Activated CD8-positive, alpha-beta memory T cell treated with anti-CD3 and anti-CD28 coated beads for 36 hours (primary cell): ENCODE measurements around the gene CFAP410. TPM values are rescaled to one million over a fixed set of nuclear protein-coding genes. Genes with fewer than 3 reads are reported as not detected.

ENCODE experiments used
- CTCF ChIA-PET: fragments of 350-600 bp; sonication (Branson Sonifier 250); formaldehyde crosslinking; loops from one replicate; lab custom pipeline; 2021; ENCODE audit warnings: antibody characterized with exemption; lab: Charles Lee
- POLR2A ChIA-PET: fragments of 350-600 bp; sonication (Branson Sonifier 250); formaldehyde crosslinking; loops from one replicate; lab custom pipeline; 2021; ENCODE audit warnings: antibody characterized with exemption; lab: Charles Lee
- total RNA-seq, 2 experiments: library from RNA; stranded (reverse); gene quantifications; one replicate each; pipeline ENCODE4 v1.2.3, GENCODE V29; 2021

CFAP410 gene
- 10 to 100 TPM; 15.4 to 16.1 TPM for total RNA-seq

- CTCF ChIA-PET: interaction anchor here (1.3 to 3.6 kb wide), 2 partner anchors 41 to 116 kb away, joined by 5 to 9 read pairs; partner anchors contain the start of gene LRRC3
- POLR2A ChIA-PET: interaction anchor here (0.5 to 1.4 kb wide), 3 partner anchors 14 to 562 kb away, joined by 3 to 4 read pairs (median 3); partner anchors contain the start of gene TRPM2
Observed at GRCh38 chr21:44338971-44339910, at the start of gene CFAP410. Gene CFAP410, minus strand, starts transcription at chr21:44339390. Its CDS starts 196 bp downstream, at chr21:44339194.

GRCh38 chr21:44384968-44385367 is 45.8 kb upstream of the CFAP410 start:
- POLR2A ChIA-PET: no interaction called here
- CTCF ChIA-PET: no interaction called here

- POLR2A ChIA-PET: no interaction called here
Observed at GRCh38 chr21:44383216-44383615, 44.0 kb upstream of the CFAP410 start.

GRCh38 chr21:44382536-44382935 is 43.3 kb upstream of the CFAP410 start:
- ChIA-PET CTCF (no interaction called here), POLR2A (no interaction called here)

More at GRCh38 chr21:44383216-44383615, 44.0 kb upstream of the CFAP410 start:
- CTCF ChIA-PET: no interaction called here

- ChIA-PET CTCF (no interaction called here), POLR2A (no interaction called here)
Observed at GRCh38 chr21:44381874-44382273, 42.7 kb upstream of the CFAP410 start.

- ChIA-PET POLR2A (no interaction called here), CTCF (no interaction called here)
Observed at GRCh38 chr21:44380876-44381275, 41.7 kb upstream of the CFAP410 start.

GRCh38 chr21:44379991-44380865 is 41.0 kb upstream of the CFAP410 start:
- ChIA-PET CTCF (no interaction called here), POLR2A (no interaction called here)

GRCh38 chr21:44379515-44379848 is 40.3 kb upstream of the CFAP410 start:
- ChIA-PET CTCF (no interaction called here), POLR2A (no interaction called here)

GRCh38 chr21:44378646-44379514 is 39.7 kb upstream of the CFAP410 start:
- ChIA-PET POLR2A (no interaction called here), CTCF (no interaction called here)

- ChIA-PET POLR2A (no interaction called here), CTCF (no interaction called here)
Observed at GRCh38 chr21:44377922-44378645, 38.9 kb upstream of the CFAP410 start.

- ChIA-PET POLR2A (no interaction called here), CTCF (no interaction called here)
Observed at GRCh38 chr21:44377201-44377921, 38.2 kb upstream of the CFAP410 start.

GRCh38 chr21:44376606-44377005 is 37.4 kb upstream of the CFAP410 start:
- POLR2A ChIA-PET: no interaction called here
- CTCF ChIA-PET: no interaction called here

GRCh38 chr21:44375761-44376241 is 36.6 kb upstream of the CFAP410 start:
- ChIA-PET POLR2A (no interaction called here), CTCF (no interaction called here)

GRCh38 chr21:44375281-44375651 is 36.1 kb upstream of the CFAP410 start:
- POLR2A ChIA-PET: no interaction called here

GRCh38 chr21:44374601-44375280 is 35.6 kb upstream of the CFAP410 start:
- ChIA-PET CTCF (no interaction called here), POLR2A (no interaction called here)

More at GRCh38 chr21:44375281-44375651, 36.1 kb upstream of the CFAP410 start:
- CTCF ChIA-PET: no interaction called here

- CTCF ChIA-PET: no interaction called here
- POLR2A ChIA-PET: no interaction called here
Observed at GRCh38 chr21:44372616-44373015, 33.4 kb upstream of the CFAP410 start.

GRCh38 chr21:44371596-44371995 is 32.4 kb upstream of the CFAP410 start:
- ChIA-PET CTCF (no interaction called here), POLR2A (no interaction called here)
